ENCODE data around the gene ZNF483.

- TF ChIP-seq GATA2 (IDR thresholded peaks at IDR 0.05; ENCODE audit: low read depth, low read length) = no peak
- TF ChIP-seq GATA3 (IDR thresholded peaks at IDR 0.05; ENCODE audit: low read depth, low read length) = no peak
Observed at GRCh38 chr9:111582888-111583287, 57.9 kb downstream of the ZNF483 start.
